GM18498 (cell line): Measurements from ENCODE around the gene HKDC1.
"Not testable (repeated sequence)": the region's sequence is repeated elsewhere in the genome, so short reads cannot be mapped to it uniquely, and the experiment has no call there.

Source experiments
- ATAC-seq: cut with Tn5 transposase; IDR thresholded peaks from one replicate; pipeline ENCODE4 v1.9.1; 2021; ENCODE audit warnings: mild to moderate bottlenecking, moderate library complexity; ENCODE audit not compliant: unreplicated experiment

Gene HKDC1

GRCh38 chr10:69278446-69278963 is 58.4 kb downstream of the HKDC1 start, which contains the start of gene HK1:
TSS of gene HK1 (plus strand) at chr10:69278496.
- ATAC-seq: no peak

- ATAC-seq: no peak
These were observed 59.0 kb downstream of the HKDC1 start for GRCh38 chr10:69279110-69279509.

GRCh38 chr10:69281507-69282413 is 61.6 kb downstream of the HKDC1 start:
- no peak for ATAC-seq

- not testable (repeated sequence) for ATAC-seq
These were observed 64.3 kb downstream of the HKDC1 start for GRCh38 chr10:69284402-69284801.

- ATAC-seq: no peak
These were observed 65.6 kb downstream of the HKDC1 start for GRCh38 chr10:69285699-69286098.

GRCh38 chr10:69287181-69287580 is 67.0 kb downstream of the HKDC1 start:
- no peak for ATAC-seq

GRCh38 chr10:69290993-69291392 is 70.9 kb downstream of the HKDC1 start:
- ATAC-seq: no peak

- no peak for ATAC-seq
These were observed 72.3 kb downstream of the HKDC1 start for GRCh38 chr10:69292459-69292858.

- ATAC-seq: no peak
These were observed 75.0 kb downstream of the HKDC1 start for GRCh38 chr10:69295027-69295636.

- ATAC-seq: no peak
These were observed 83.5 kb downstream of the HKDC1 start for GRCh38 chr10:69303632-69304051.

GRCh38 chr10:69306421-69306820 is 86.3 kb downstream of the HKDC1 start:
- ATAC-seq: no peak

- no peak for ATAC-seq
These were observed 87.3 kb downstream of the HKDC1 start for GRCh38 chr10:69307434-69307833.

GRCh38 chr10:69308304-69308703 is 88.2 kb downstream of the HKDC1 start:
- ATAC-seq: not testable (repeated sequence)

- ATAC-seq: no peak
These were observed 91.2 kb downstream of the HKDC1 start for GRCh38 chr10:69311309-69311708.

- ATAC-seq: no peak
These were observed 92.4 kb downstream of the HKDC1 start for GRCh38 chr10:69312528-69312927.

GRCh38 chr10:69315100-69315542 is 95.0 kb downstream of the HKDC1 start:
- ATAC-seq: no peak

GRCh38 chr10:69315610-69316312 is 95.6 kb downstream of the HKDC1 start:
- ATAC-seq: no peak

GRCh38 chr10:69316313-69317059 is 96.4 kb downstream of the HKDC1 start:
- ATAC-seq: no peak
